ENCODE measurements around the gene FAM13B. TPM values are rescaled to one million over a fixed set of nuclear protein-coding genes. Genes with fewer than 3 reads are reported as not detected.

The FAM13B gene
- total RNA-seq, 1 donor = 59.7 TPM

DNA sequence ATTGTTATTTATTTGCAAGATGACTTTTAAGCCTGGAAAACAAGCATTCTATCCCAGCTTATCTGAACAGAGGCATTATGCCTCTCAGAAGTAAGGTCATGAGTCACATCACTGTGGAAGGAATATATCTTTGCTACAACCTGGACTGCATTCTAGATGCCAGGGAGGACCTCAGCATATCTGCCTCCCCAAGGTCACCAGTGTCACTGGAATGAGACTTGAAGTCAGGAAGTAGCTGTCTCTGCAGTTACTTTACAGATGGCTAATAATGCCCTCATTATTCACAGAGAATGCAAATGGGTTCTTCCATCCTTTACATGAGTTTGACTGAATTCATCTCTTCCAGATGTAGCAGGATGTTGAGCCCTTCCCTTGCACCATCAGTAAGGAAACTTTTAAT, 4.4 kb upstream of the FAM13B start:
- TF ChIP-seq, protein P1, sequence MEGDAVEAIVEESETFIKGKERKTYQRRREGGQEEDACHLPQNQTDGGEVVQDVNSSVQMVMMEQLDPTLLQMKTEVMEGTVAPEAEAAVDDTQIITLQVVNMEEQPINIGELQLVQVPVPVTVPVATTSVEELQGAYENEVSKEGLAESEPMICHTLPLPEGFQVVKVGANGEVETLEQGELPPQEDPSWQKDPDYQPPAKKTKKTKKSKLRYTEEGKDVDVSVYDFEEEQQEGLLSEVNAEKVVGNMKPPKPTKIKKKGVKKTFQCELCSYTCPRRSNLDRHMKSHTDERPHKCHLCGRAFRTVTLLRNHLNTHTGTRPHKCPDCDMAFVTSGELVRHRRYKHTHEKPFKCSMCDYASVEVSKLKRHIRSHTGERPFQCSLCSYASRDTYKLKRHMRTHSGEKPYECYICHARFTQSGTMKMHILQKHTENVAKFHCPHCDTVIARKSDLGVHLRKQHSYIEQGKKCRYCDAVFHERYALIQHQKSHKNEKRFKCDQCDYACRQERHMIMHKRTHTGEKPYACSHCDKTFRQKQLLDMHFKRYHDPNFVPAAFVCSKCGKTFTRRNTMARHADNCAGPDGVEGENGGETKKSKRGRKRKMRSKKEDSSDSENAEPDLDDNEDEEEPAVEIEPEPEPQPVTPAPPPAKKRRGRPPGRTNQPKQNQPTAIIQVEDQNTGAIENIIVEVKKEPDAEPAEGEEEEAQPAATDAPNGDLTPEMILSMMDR (IDR thresholded peaks at IDR 0.05; ENCODE audit: extremely low read depth, low read depth, low read length) = no peak
- Histone ChIP-seq H3K36me3 (ENCODE audit: insufficient read depth, low read length) (no peaks in the 10 kb centered on the region), H3K27ac (ENCODE audit: low read depth, low read length) (no peak overlapping the region), H3K9me3 (ENCODE audit: low read depth, low read length) (no peaks in the 10 kb centered on the region), H3K79me2 (ENCODE audit: insufficient read depth, low read length) (peaks cover 6% of the 10 kb centered on the region), H3K4me3 (ENCODE audit: insufficient read depth, low read length) (no peak overlapping the region), H3K27me3 (ENCODE audit: insufficient read depth, low read length) (no peaks in the 10 kb centered on the region), H3K4me1 (ENCODE audit: insufficient read depth, low read length) (peaks cover 16% of the 10 kb centered on the region), H3K4me2 (ENCODE audit: insufficient read depth, low read length) (no peak overlapping the region), H4K20me1 (ENCODE audit: insufficient read depth, low read length) (peaks cover 2% of the 10 kb centered on the region), H2AFZ (ENCODE audit: low read length) (no peak overlapping the region)
- no peak for DNase-seq (ENCODE audit: insufficient read length, low spot score, missing footprints)

DNA sequence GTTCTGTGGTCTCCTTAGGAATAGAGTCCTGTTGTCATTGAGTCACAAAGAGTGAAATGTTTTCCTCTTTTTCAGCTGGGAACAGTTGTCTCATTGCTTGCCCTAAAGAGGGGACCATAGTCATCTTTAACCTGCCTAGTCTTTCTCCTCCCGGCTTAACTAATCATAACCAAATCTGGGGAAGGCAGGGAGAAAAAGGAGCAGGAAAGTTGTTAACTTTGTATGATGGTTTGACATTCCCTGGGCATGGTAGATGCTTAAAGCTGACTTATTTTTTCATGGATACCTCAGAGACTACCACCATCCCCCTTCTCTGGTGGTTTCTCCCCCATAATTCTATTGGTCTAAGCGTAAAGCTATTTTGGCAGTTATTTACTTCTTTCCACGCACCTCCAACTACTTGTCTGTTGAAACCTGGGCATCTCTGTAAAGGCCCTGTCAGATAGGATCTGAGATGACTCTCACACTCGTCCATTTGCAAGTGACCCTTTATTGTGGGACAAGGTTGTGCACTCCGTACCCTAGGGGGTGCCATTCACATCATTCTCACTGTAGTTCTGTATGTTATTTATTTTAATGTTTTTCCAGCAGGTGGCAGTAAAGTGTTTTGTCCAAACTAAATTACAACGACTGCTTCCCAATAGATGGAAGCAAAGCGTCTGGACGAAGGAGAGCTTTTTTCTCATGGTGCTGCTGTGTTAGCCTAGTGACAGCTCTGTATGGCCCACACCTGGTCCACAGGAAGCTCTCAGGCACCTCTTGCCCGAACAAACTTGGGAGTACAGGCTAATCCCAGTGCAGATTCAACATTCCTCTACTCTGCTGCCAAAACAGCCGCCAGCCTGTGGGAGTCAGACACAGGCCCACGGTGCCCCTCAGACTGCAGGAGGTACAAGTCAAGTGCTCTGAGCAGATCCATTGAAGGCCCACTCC, 3.0 kb upstream of the FAM13B start:
- Histone ChIP-seq H4K20me1 (ENCODE audit: insufficient read depth, low read length) (peaks cover 14% of the 10 kb centered on the region), H3K27me3 (ENCODE audit: insufficient read depth, low read length) (no peaks in the 10 kb centered on the region), H3K36me3 (ENCODE audit: insufficient read depth, low read length) (no peaks in the 10 kb centered on the region), H3K4me1 (ENCODE audit: insufficient read depth, low read length) (peaks cover 24% of the 10 kb centered on the region), H3K4me3 (ENCODE audit: insufficient read depth, low read length) (no peak overlapping the region), H3K27ac (ENCODE audit: low read depth, low read length) (no peak overlapping the region), H3K79me2 (ENCODE audit: insufficient read depth, low read length) (peaks cover 20% of the 10 kb centered on the region), H3K9me3 (ENCODE audit: low read depth, low read length) (no peaks in the 10 kb centered on the region), H3K4me2 (ENCODE audit: insufficient read depth, low read length) (peak overlapping the region; percentile 41), H2AFZ (ENCODE audit: low read length) (peak overlapping the region; percentile 93)
- peak; percentile 86 for DNase-seq (ENCODE audit: insufficient read length, low spot score, missing footprints)
- TF ChIP-seq, protein P1 (IDR thresholded peaks at IDR 0.05; ENCODE audit: extremely low read depth, low read depth, low read length) = peak; percentile 95

DNA sequence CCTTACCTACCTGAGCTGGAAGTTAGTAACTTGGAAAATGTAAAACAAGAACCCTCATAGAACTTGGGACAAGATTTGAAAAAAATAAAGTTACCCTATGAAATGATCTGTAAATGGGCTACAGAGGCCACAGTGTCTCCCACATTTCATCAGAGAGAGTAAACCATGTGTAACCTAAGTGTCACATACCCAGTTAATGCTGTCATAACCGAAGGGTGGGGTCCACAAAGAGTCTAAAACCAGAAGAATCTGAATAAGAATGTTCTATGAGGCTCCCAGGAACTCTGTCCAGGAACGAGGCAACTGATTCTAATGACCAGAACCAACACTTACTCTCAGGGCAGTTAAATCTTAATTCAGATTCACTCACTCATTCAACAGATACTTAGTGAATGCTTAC, 1.0 kb upstream of the FAM13B start:
- H3K4me3 ChIP-seq (ENCODE audit: insufficient read depth, low read length) = peak overlapping the region; percentile 98
- peaks cover 24% of the 10 kb centered on the region for H3K4me1 ChIP-seq (ENCODE audit: insufficient read depth, low read length)
- no peaks in the 10 kb centered on the region for H3K9me3 ChIP-seq (ENCODE audit: low read depth, low read length)
- TF ChIP-seq, protein P1 (IDR thresholded peaks at IDR 0.05; ENCODE audit: extremely low read depth, low read depth, low read length) = no peak
- no peaks in the 10 kb centered on the region for H3K36me3 ChIP-seq (ENCODE audit: insufficient read depth, low read length)
- H4K20me1 ChIP-seq (ENCODE audit: insufficient read depth, low read length) = peaks cover 29% of the 10 kb centered on the region
- H2AFZ ChIP-seq (ENCODE audit: low read length) = peak overlapping the region; percentile 93
- peak; percentile 68 for DNase-seq (ENCODE audit: insufficient read length, low spot score, missing footprints)
- peaks cover 39% of the 10 kb centered on the region for H3K79me2 ChIP-seq (ENCODE audit: insufficient read depth, low read length)
- H3K27ac ChIP-seq (ENCODE audit: low read depth, low read length) = peak overlapping the region; percentile 94
- peak overlapping the region; percentile 94 for H3K4me2 ChIP-seq (ENCODE audit: insufficient read depth, low read length)
- no peaks in the 10 kb centered on the region for H3K27me3 ChIP-seq (ENCODE audit: insufficient read depth, low read length)

DNA sequence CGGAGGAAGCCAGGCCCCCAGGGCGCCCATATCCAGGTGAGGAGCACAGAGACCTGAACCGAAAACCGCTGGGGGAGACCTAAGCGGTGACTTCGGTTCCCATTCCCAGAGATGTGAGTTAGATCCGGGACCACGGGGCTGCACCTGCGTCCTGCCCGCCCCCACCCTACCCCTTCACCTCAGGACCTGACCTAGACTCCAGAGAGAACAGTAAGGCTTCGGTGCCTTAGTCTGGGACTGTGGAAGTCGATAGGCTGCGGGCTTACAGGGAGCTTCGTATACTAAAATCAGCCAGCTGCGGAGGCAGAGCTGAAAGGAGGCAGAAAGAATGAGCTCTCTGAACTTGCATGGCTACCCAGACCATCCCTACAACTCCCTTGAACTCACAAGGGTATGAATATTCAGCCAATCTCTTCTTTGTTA, 518 bp upstream of the FAM13B start:
- Histone ChIP-seq H3K9me3 (ENCODE audit: low read depth, low read length) (no peaks in the 10 kb centered on the region), H3K4me1 (ENCODE audit: insufficient read depth, low read length) (peaks cover 24% of the 10 kb centered on the region), H2AFZ (ENCODE audit: low read length) (peak overlapping the region; percentile 93), H3K4me3 (ENCODE audit: insufficient read depth, low read length) (peak overlapping the region; percentile 98), H3K27me3 (ENCODE audit: insufficient read depth, low read length) (no peaks in the 10 kb centered on the region), H4K20me1 (ENCODE audit: insufficient read depth, low read length) (peaks cover 33% of the 10 kb centered on the region), H3K27ac (ENCODE audit: low read depth, low read length) (peak overlapping the region; percentile 94), H3K4me2 (ENCODE audit: insufficient read depth, low read length) (peak overlapping the region; percentile 94), H3K79me2 (ENCODE audit: insufficient read depth, low read length) (peaks cover 44% of the 10 kb centered on the region), H3K36me3 (ENCODE audit: insufficient read depth, low read length) (no peaks in the 10 kb centered on the region)
- no peak for DNase-seq (ENCODE audit: insufficient read length, low spot score, missing footprints)
- TF ChIP-seq, protein P1 (IDR thresholded peaks at IDR 0.05; ENCODE audit: extremely low read depth, low read depth, low read length) = no peak

Measured in osteoblast (primary cell).